Activated CD8-positive, alpha-beta memory T cell treated with anti-CD3 and anti-CD28 coated beads, Interleukin-2, amount 50 U/mL, for 48 hours (primary cell): ENCODE measurements around the gene PLB1.
A peak's percentile ranks its signal among the peaks of the same experiment; 100 is the strongest.

Experiments
- DNase-seq: peaks from one replicate; pipeline ENCODE4 v3.0.0-alpha.2; 2020

PLB1 gene

DNA sequence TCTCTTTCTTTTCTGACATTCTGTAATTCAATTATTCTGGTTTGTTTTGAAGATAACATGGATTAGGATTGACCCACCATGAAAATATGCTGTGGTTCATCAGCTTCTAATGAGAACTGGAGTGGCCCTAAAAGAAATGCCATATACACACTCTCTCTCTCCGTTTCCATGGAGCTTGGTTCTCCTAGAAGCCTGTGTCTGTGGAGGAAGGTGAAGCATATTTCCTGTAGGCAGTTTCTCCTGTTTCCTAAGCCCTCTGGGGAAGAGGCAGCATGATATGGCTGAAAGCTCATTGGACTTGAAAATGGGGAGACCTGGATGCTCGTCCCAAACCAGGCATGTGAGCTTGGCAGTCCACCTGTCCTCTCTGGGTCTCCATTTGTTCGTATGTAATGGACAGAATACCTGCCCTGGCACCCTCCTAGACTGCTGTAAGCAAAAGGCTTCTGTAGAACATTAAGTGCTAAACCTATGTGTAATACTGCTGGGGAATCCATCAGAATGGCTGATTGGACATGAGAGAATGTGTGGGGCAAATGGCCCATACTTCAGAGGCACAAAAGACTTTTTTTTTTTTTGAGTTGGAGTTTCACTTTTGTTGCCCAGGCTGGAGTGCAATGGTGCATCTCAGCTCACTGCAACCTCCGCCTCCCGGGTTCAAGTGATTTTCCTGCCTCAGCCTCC lies 180.4 kb downstream of the PLB1 start:
- no peak for DNase-seq

DNA sequence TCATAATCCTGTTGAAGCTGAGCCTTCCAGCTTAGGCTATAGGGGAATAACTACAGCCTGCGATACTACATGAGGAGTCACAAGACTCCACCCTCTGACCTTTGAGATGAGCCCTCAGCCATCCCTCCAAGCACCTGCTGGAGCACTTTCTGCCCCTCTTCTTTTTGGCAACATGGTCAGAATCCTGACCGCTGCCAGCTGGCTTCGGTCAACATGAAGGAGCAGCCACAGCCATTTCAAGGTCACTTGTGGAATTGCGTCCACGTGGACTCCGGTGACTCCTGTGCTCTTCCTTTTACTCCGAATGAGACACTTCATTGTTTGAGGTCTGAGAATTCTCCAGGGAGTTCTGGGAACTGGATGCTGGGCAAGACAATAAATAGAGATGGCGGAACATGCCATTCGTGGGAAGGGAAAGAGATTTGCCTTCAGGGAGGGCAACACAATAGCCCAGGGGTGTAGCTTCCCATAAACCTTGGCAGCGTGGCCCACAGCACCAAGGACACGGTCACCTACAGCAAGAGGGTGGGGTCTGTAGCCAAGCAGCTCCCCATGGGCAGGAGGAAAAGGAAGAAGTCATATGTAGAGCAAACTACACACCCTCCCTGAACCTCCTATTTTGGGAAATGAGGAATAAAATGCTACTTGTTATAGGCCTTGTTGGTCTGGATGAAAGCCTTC lies 182.5 kb downstream of the PLB1 start:
- no peak for DNase-seq

DNA sequence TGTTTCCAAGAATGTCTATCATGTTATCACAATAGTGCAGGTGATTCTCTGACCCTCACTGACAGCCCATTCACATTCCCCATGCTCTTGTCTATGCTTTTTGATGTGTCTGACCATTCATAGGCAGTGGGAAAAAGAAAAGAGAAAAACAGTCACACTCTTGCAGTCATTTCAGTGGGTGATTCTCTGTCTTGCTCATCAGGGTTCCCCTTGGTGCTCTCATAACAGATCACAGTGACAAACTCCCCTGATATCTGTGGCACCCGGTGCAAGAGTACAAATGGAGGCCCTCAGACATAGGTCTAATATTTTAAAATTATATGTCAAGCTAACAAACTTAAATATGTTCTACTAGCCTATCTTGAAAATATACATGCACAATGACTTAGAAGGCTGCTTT lies 183.1 kb downstream of the PLB1 start:
- DNase-seq, result no peak

DNA sequence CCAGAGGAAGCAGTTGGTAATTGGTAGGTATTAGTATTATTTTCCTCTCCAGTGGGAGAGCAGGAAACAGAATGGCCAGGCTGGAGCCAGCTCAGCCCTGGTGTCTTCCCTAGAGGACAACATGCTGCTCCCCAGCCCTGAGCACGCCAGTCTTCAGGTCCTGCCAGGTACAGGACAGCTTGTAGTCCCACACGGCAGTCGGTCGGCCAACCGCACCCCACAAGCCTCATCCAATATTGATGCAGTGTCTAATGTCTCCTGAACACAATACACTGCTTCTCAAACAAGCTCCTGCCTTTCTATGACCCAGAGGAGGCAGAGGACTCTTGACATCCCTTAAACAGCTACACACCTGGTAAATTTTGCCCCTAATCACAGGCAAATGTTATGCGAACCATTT lies 184.8 kb downstream of the PLB1 start:
- DNase-seq, result no peak

DNA sequence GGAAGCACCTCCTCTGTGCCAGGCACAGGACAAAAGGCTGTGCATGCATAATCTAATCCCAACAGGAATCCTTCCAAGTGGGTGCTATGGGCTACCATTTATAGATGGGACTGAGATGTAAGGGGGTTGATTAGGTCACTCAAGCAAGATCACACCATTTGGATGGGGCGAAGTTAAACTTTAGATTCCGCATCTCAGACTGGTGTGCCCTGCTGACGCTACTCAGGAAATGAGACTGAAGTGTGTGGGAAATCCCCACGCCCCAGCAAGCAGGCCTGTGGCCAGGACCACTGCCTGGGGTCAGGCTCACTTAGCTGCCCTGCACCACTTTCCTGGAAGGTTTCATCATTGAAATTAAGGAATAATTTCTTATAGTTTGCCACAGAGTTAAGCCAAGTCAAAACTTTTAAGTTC lies 185.3 kb downstream of the PLB1 start:
- DNase-seq, result peak; percentile 81

DNA sequence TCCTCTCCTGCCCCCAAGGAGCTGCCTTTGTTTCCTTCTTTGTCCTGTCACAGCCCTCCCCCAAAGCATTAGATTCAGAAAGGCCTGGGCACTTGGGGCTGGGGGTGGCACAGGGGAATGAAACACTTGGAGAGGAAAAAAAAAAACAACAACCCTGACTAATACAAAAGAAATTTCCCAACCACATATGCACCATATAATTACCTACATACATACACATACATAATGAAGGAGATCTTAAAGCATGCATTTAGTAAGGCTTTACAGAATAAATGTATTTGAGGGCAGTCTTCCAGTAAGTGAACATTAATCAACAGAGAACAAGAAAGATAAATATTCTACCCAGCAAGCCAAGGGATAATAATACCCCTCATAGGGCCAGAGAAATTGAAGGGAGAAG lies 185.7 kb downstream of the PLB1 start:
- no peak for DNase-seq

DNA sequence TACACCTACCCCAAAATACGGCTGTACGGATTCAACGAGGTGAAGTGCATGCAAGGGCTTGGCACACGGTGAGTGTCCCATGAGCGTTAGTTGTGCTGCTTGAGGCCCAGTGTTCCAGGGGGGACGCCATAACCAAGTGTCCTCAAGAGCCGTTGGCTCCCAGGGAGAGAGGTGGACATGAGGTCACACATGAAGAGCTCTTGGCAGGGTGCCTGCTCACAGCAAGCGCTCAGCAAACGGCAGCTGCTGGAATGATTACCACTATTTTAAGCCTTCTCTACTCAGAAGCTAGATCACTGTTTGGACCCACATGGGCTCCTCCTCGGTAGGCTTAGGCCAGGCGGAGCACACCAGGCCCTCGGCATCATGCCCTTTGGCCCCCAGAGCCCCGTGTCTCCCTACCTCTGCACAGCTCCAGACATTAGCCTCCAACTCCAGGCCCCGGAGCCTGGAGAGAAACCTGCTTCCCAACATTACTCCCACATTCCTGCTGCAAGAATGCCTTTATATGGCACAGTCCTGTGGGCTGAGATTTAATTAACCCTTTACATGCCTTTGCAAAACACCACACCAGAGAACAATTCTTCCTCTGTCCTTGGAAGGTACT lies 187.3 kb downstream of the PLB1 start:
- DNase-seq, result no peak

DNA sequence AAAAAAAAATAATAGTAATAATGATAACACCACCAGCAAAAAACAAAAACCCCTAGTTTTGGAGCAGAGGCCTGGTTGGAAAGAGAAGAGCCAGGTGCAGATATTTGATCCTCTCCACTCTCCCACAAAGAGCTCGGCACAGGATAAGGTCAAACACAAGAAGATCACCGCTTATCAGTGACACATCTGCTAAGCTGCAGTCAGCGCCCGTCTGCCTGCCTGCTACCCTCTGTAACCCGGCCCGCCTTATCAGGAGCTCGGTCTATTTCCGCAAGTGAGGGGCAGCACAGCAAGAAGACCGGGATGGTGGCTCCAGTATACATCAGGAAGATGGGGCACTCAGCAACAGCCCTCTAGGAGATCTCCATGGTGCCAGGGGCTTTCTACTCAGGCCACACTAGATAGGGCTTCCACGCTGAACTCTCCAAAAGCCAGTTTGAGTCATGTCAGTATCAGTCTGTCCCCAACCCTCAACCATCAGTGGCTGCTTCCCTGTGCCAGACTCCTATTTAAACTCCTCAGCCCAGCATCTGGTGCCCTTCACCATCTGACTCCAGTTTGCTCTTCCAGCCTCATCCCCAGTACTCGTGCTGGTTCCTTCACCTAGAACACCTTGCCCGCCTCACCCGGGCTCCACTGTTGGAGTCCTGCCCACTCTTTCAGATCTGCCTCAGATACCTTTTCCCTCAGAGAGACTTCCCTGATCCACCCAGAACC lies 188.4 kb downstream of the PLB1 start:
- DNase-seq, result no peak

DNA sequence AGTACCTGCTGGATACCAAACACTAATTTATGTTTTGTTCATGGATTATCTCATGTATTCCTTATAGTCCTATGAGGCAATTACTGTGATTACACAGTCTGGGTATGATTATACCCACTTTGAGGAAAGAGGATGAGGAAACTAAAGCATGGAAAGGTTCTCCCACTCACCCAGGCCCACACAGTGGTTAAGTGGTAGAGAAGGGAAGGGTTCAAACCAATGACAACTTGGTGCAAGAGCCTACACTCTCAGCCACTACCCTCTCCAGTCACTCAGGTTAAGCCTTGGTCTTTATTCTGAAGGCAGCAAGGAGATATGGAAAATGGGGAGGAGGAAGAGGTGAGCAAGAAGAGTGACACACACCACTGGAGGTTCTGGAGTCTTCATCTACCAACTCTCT lies 191.3 kb downstream of the PLB1 start:
- no peak for DNase-seq

DNA sequence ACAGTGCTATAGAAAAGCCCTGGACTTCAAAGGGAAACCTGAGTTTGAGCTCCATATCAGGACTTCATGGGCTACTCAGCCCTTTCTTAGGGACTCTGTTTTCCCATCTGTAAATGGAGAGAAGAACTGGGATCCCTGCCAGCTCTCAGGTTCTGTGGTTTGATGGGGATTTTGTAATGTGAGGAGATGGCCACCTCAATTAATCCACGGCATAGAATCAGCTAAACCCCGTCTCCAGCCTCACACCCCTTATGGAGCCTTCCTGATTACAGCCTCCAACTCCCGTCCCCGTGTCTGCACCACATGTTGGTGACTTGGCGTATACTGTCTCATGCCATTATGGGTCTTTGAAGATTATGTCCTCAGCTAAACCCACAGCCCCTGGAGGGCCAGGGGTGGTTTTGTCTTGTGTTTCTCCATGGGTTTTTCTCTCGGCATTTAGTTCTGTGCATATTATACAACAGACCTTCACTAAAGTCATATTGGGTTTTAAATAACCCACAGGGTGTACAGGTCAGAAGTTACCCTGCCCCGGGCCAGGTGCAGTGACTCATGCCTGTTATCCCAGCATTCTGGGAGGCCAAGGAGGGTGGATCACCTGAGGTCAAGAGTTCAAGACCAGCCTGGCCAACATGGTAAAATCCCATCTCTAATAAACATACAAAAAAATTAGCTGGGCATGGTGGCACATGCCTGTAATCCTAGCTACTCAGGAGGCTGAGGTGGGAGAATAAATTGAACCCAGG lies 192.0 kb downstream of the PLB1 start:
- DNase-seq, result no peak

DNA sequence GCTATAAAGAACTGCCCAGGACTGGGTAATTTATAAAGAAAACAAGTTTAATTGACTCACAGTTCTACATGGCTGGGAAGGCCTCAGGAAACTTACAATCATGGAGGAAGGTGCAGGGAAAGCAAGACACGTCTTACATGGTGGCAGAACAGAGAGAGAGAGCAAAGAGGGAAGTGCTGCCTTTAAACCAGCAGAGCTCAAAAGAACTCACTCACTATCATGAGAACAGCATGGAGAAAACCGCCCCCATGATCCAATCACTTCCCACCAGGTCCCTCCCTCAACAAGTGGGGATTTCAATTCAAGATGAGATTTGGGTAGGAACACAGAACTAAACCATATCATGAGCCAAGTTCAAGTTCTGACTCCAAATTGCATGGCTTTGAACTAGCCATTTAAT lies 193.0 kb downstream of the PLB1 start:
- no peak for DNase-seq

DNA sequence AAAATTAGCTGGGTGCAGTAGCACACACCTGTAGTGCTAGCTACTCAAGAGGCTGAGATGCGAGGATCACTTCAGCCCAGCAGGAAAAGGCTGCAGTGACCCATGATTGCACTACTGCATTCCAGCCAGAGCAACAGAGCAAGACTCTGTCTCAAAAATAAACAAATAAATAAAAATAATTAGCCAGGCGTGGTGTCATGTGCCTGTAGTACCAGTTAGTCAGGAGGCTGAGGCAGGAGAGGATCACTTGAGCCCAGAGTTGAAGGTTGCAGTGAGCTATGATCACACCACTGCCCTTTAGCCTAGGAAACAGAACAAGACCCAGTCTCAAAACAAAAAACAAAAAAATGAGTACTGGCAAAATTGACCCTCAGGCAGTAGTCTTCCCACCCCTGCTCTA lies 193.9 kb downstream of the PLB1 start:
- DNase-seq, result no peak

DNA sequence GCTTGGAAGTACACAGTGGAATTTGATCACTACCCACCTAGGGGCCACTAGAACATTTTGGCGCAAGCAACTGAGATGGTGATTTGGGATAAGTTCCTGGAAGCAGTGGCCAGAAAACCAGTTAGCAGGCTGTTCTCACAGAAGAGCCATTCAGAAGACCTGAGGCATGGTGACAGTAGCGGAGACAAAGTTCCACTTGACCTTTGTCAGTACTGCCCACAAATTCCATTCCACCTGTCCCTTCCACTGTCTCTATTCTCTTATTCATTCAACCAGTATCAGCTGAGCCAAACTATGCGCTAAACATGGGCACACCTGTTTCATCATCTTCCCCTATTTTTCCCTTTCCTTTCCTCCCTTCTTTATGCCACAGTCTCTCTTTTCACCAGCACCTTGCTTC lies 196.6 kb downstream of the PLB1 start:
- no peak for DNase-seq

DNA sequence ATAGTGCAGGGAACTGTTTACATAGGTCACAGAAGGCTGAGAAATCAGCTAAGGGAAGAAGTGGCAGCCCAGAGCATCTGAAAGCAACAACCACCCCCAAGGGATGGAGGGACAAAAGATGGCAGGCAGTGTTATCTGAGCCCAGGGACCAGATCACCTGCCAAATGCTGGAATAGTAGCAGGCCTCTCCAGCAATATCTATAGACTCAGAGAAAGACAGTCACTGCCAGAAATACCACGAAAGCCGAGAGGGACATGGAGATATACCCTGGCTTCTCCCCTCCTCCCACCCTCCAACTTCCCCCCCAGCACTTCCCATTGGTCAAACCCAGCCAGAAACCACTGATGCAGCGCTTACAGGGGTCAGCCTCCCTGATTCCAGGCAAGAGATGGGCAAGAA lies 197.4 kb downstream of the PLB1 start:
- DNase-seq, result no peak
